Adrenal gland (tissue), 5 donors: Measurements from ENCODE around the gene NRXN3.

Experiments used
- POLR2A ChIP-seq, 2 donors: fragments of 450-650 bp; IDR thresholded peaks; one replicate each; pipeline ENCODE4 v1.6.1; 2017; ENCODE audit warnings: antibody characterized with exemption in 2 of 2, mild to moderate bottlenecking in 2 of 2, moderate library complexity in 1 of 2
- TF ChIP-seq, protein P1 (sequence below), 6 experiments: fragments of 450-650 bp in 4 of 6; fragments of 200-600 bp in 2 of 6; sonication (generic) in 1 of 6; IDR thresholded peaks; 1 replicate in 5 of 6; 2 replicates in 1 of 6; pipeline versions ENCODE4 v1.5.1 to v1.8.0; 2016 to 2021; ENCODE audit warnings: antibody characterized with exemption in 6 of 6, mild to moderate bottlenecking in 2 of 6, moderate library complexity in 1 of 6
- donor health status: DM: no; HTN: no; CAD: no.

- TF ChIP-seq POLR2A (IDR thresholded peaks at IDR 0.05) = no peak
- TF ChIP-seq, protein P1, sequence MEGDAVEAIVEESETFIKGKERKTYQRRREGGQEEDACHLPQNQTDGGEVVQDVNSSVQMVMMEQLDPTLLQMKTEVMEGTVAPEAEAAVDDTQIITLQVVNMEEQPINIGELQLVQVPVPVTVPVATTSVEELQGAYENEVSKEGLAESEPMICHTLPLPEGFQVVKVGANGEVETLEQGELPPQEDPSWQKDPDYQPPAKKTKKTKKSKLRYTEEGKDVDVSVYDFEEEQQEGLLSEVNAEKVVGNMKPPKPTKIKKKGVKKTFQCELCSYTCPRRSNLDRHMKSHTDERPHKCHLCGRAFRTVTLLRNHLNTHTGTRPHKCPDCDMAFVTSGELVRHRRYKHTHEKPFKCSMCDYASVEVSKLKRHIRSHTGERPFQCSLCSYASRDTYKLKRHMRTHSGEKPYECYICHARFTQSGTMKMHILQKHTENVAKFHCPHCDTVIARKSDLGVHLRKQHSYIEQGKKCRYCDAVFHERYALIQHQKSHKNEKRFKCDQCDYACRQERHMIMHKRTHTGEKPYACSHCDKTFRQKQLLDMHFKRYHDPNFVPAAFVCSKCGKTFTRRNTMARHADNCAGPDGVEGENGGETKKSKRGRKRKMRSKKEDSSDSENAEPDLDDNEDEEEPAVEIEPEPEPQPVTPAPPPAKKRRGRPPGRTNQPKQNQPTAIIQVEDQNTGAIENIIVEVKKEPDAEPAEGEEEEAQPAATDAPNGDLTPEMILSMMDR (IDR thresholded peaks at IDR 0.05) = no peak
These were observed 1671.3 kb downstream of the NRXN3 start for GRCh38 chr14:79841433-79841832.
